Measurements from ENCODE around the gene ZBTB14.

GRCh38 chr18:5311301-5311989, 15.9 kb upstream of the ZBTB14 start:
- TF ChIP-seq EZH2phosphoT487 (IDR thresholded peaks at IDR 0.05; ENCODE audit: low read length) (no peak), EZH2 (optimal IDR thresholded peaks at IDR 0.05; ENCODE audit: low read depth, low read length) (no peak)
- TF ChIP-seq, protein P1, sequence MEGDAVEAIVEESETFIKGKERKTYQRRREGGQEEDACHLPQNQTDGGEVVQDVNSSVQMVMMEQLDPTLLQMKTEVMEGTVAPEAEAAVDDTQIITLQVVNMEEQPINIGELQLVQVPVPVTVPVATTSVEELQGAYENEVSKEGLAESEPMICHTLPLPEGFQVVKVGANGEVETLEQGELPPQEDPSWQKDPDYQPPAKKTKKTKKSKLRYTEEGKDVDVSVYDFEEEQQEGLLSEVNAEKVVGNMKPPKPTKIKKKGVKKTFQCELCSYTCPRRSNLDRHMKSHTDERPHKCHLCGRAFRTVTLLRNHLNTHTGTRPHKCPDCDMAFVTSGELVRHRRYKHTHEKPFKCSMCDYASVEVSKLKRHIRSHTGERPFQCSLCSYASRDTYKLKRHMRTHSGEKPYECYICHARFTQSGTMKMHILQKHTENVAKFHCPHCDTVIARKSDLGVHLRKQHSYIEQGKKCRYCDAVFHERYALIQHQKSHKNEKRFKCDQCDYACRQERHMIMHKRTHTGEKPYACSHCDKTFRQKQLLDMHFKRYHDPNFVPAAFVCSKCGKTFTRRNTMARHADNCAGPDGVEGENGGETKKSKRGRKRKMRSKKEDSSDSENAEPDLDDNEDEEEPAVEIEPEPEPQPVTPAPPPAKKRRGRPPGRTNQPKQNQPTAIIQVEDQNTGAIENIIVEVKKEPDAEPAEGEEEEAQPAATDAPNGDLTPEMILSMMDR (IDR thresholded peaks at IDR 0.05; ENCODE audit: low read length): no peak

All from MM.1S (cell line).